H1 (cell line): ENCODE data around the gene CBL. TPM values are rescaled to one million over a fixed set of nuclear protein-coding genes. Genes with fewer than 3 reads are reported as not detected.

Experiments used
- BCL11A ChIP-seq, 2 experiments: IDR thresholded peaks; one replicate each; pipeline ENCODE4 v1.6.1; 2011; ENCODE audit warnings: low read depth in 2 of 2, low read length in 2 of 2, mild to moderate bottlenecking in 2 of 2
- CHD7 ChIP-seq: fragments of 300-600 bp; sonication (generic); IDR thresholded peaks from 2 replicates; pipeline ENCODE4 v1.7.1; 2012; ENCODE audit warnings: low read length, moderate library complexity, mild to moderate bottlenecking, inconsistent platforms; ENCODE audit not compliant: insufficient replicate concordance
- CREB1 ChIP-seq: IDR thresholded peaks from 2 replicates; pipeline ENCODE4 v1.6.1; 2012; ENCODE audit warnings: inconsistent platforms
- HDAC6 ChIP-seq: IDR thresholded peaks from one replicate; pipeline ENCODE4 v1.7.1; 2012; ENCODE audit warnings: low read depth, mild to moderate bottlenecking, inconsistent platforms, low read length, moderate library complexity
- KDM4A ChIP-seq: IDR thresholded peaks from one replicate; pipeline ENCODE4 v1.7.1; 2012; ENCODE audit warnings: low read depth, mild to moderate bottlenecking, moderate library complexity, low read length, inconsistent platforms; ENCODE audit not compliant: severe bottlenecking
- PHF8 ChIP-seq: fragments of 200-600 bp; sonication (generic); conservative IDR thresholded peaks from 2 replicates; pipeline ENCODE4 v1.7.1; 2012; ENCODE audit warnings: low read depth, mild to moderate bottlenecking, inconsistent platforms, low read length, moderate library complexity
- RBBP5 ChIP-seq: IDR thresholded peaks from 2 replicates; pipeline ENCODE4 v1.7.1; 2012; ENCODE audit warnings: low read depth, mild to moderate bottlenecking, inconsistent platforms, low read length, moderate library complexity, borderline replicate concordance
- RXRA ChIP-seq: IDR thresholded peaks from 2 replicates; pipeline ENCODE4 v1.6.1; 2011; ENCODE audit warnings: low read depth, mild to moderate bottlenecking, low read length, moderate library complexity; ENCODE audit not compliant: insufficient read depth
- SIRT6 ChIP-seq: IDR thresholded peaks from one replicate; pipeline ENCODE4 v1.7.1; 2012; ENCODE audit warnings: low read length, inconsistent platforms
- SP2 ChIP-seq: IDR thresholded peaks from 2 replicates; pipeline ENCODE4 v1.6.1; 2012; ENCODE audit warnings: mild to moderate bottlenecking, low read length, inconsistent platforms
- TAF1 ChIP-seq: IDR thresholded peaks from 2 replicates; pipeline ENCODE4 v1.6.1; 2011; ENCODE audit warnings: mild to moderate bottlenecking, low read depth, low read length
- TAF7 ChIP-seq: optimal IDR thresholded peaks from 2 replicates; pipeline ENCODE3; 2011; ENCODE audit warnings: low read depth, mild to moderate bottlenecking, inconsistent platforms, low read length, moderate library complexity, borderline replicate concordance
- polyA plus RNA-seq, 7 experiments: library from polyadenylated mRNA; depleted of rRNA in 3 of 7; stranded (reverse) in 5 of 7; unstranded in 2 of 7; fragments of >200 nt in 5 of 7; fragments of 200-250 nt in 2 of 7; gene quantifications; 1 replicate in 5 of 7; 2 replicates in 1 of 7; 4 replicates in 1 of 7; pipeline versions ENCODE4 v1.2.1 to v1.2.3, GENCODE V29; 2011 to 2013; ENCODE audit warnings: missing spikeins in 2 of 7, mixed read lengths in 2 of 7
- total RNA-seq: library from RNA; stranded (reverse); fragmentation: NEBNext Ultra II Directional; extraction: Animal tissue kit (Norgen Biotek cat#: 25700); gene quantifications from 2 replicates; pipeline ENCODE4 v1.2.1, GENCODE V29; 2021

Gene CBL
- total and polyA plus RNA-seq, 2 of the 8 experiments (the other 6 are each of a cell fraction or from before 2014, with no cell fraction given), result 23.1 to 57.8 TPM

- TF ChIP-seq CHD7 (no peak), TAF1 (no peak), HDAC6 (no peak), PHF8 (no peak), CREB1 (no peak), TAF7 (no peak), RXRA (no peak), SP2 (no peak), RBBP5 (no peak), SIRT6 (no peak), BCL11A (IDR thresholded peaks at IDR 0.05; ENCODE audit: low read depth in 2 of 2, low read length in 2 of 2) (no peak), KDM4A (no peak)
These were observed 32.7 kb upstream of the CBL start (continued) for GRCh38 chr11:119173453-119173852.
